Psoas muscle (tissue), 8 donors: ENCODE data around the gene NUDT1. TPM values are rescaled to one million over a fixed set of nuclear protein-coding genes. Genes with fewer than 3 reads are reported as not detected.

Experiments
- ATAC-seq, 4 donors: fragments of 200-7000 bp; cut with Tn5 transposase; one replicate each; pipeline ENCODE4 v1.9.1; 2020; ENCODE audit warnings: moderate library complexity in 3 of 4, mild to moderate bottlenecking in 2 of 4
- DNase-seq, 2 donors: peaks; one replicate each; pipeline ENCODE4 v3.0.0-alpha.2; 2020
- H3K27ac ChIP-seq: fragments of 200-600 bp; one replicate; pipeline ENCODE4 v1.8.0; 2022
- H3K27me3 ChIP-seq, 3 donors: fragments of 200-600 bp in 1 of 3; one replicate each; pipeline versions ENCODE4 v1.6.1 to v1.8.0; 2013 to 2022; ENCODE audit warnings: low read length in 2 of 3, mild to moderate bottlenecking in 2 of 3, moderate library complexity in 1 of 3; ENCODE audit not compliant: insufficient read depth in 3 of 3
- H3K36me3 ChIP-seq, 2 donors: fragments of 200-600 bp in 1 of 2; one replicate each; pipeline versions ENCODE4 v1.6.1 to v1.8.0; 2013 to 2022; ENCODE audit warnings: low read depth in 1 of 2, mild to moderate bottlenecking in 1 of 2, moderate library complexity in 1 of 2; ENCODE audit not compliant: insufficient read depth in 1 of 2
- H3K4me1 ChIP-seq: fragments of 200-600 bp; one replicate; pipeline ENCODE4 v1.8.0; 2022
- H3K4me3 ChIP-seq: fragments of 200-600 bp; one replicate; pipeline ENCODE4 v1.8.0; 2022; ENCODE audit warnings: mild to moderate bottlenecking
- H3K9me3 ChIP-seq: fragments of 200-600 bp; one replicate; pipeline ENCODE4 v1.8.0; 2022
- WGBS, 3 donors: extraction: QIAGEN DNeasy Blood & Tissue Kit; methylation state at CpG; one replicate each; pipeline versions ENCODE4 v1.1.6 to v1.1.7; 2013; 5-methylcytosine and 5-hydroxymethylcytosine counted together
- intact Hi-C, 2 donors: fragments of 100-400 bp; cut with DNase I; formaldehyde crosslinking; loops; one replicate each; pipeline versions ENCODE4 v1.11.0 to v1.14.2; 2022
- polyA plus RNA-seq, 3 donors: library from polyadenylated mRNA; stranded (reverse); fragments of 200-250 nt; gene quantifications; one replicate each; pipeline ENCODE4 v1.2.3, GENCODE V29; 2013
- total RNA-seq, 4 donors: library from RNA; stranded (reverse); fragmentation: NEBNext Ultra II Directional in 2 of 4; extraction: Animal tissue kit (Norgen Biotek cat#: 25700) in 2 of 4; gene quantifications; one replicate each; pipeline versions ENCODE4 v1.2.1 to v1.2.4, GENCODE V29; 2021 to 2023
- TF ChIP-seq, protein P1 (sequence below): fragments of 200-600 bp; IDR thresholded peaks from one replicate; pipeline ENCODE4 v1.8.0; 2022; ENCODE audit warnings: antibody characterized with exemption
- donor health status: healthy with polysubstance abuse.
- donor health status: DM: no; HTN: no; CAD: no; lungs with moderate emphysema.
- donor health status: Bipolar disorder and iron deficiency.
- donor health status: healthy.
- donor health status: DM: yes; HTN: yes; CAD: no.
- donor health status: DM: no; HTN: no; CAD: no.
- donor health status: DM: no; HTN: no; CAD: no.
- donor health status: DM: yes; HTN: yes; CAD: no.

Gene NUDT1
- total and polyA plus RNA-seq, 7 donors = 5.6 to 29.2 (median 12.4) TPM

DNA sequence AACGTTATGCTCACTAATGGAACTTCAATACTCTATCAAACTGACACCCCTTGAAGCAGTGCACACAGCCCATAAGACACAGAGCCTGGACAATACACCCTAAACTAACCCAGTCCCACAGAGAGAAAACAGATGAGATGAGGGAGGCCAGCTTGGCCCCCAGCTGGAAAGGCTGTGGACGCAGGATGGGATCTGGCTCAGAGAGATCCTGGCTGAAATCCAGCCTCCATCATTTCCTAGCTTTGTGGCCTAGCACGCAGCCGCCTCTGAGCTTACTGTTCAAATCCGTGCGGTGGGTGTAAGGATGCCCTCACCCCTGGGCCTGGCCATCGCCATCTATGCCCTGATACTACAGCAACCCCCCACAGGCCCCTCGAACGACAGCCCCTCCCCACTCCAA lies 39.5 kb downstream of the NUDT1 start:
- H3K27me3 ChIP-seq = no peaks in the 10 kb centered on the region
- H3K9me3 ChIP-seq = no peaks in the 10 kb centered on the region
- DNase-seq (no peak), ATAC-seq (peak in 1 of 4 donors; percentile 22)
- TF ChIP-seq, protein P1, sequence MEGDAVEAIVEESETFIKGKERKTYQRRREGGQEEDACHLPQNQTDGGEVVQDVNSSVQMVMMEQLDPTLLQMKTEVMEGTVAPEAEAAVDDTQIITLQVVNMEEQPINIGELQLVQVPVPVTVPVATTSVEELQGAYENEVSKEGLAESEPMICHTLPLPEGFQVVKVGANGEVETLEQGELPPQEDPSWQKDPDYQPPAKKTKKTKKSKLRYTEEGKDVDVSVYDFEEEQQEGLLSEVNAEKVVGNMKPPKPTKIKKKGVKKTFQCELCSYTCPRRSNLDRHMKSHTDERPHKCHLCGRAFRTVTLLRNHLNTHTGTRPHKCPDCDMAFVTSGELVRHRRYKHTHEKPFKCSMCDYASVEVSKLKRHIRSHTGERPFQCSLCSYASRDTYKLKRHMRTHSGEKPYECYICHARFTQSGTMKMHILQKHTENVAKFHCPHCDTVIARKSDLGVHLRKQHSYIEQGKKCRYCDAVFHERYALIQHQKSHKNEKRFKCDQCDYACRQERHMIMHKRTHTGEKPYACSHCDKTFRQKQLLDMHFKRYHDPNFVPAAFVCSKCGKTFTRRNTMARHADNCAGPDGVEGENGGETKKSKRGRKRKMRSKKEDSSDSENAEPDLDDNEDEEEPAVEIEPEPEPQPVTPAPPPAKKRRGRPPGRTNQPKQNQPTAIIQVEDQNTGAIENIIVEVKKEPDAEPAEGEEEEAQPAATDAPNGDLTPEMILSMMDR = no peak
- intact Hi-C loops = no loop called here
- 30 to 43% (median 36%) methylated on average over 9 of the region's 9 CpGs for WGBS, 3 donors
- no peak overlapping the region for H3K4me3 ChIP-seq
- peaks cover 0 to 5% of the 10 kb centered on the region in 2 donors for H3K36me3 ChIP-seq
- H3K27ac ChIP-seq = no peak overlapping the region
- H3K4me1 ChIP-seq = no peaks in the 10 kb centered on the region

DNA sequence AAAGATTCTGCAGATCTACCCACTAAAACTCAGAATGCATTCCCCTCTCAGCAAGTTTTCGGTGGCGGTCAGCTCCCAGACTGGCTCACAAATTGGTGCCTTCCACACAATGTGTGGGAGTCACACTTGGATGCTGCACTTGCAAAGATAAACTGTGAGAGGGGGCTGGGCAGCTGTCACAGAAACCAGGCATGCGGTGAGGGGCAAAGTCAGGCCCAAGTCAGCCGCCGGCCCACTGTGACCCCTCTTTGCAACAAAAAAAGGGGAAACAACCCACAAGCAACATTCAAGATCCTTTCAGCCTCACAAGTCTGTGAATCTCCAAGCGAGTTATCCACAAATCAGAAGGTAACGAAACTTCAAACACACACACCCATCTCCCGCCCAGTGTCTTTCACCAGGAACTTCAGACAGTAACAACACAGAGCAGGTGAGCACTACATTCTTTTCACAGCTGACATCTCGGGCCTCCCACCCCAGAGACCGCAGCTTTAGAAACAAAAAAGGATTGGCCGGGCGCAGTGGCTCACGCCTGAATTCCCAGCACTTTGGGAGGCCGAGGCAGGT lies 40.2 kb downstream of the NUDT1 start:
- no peaks in the 10 kb centered on the region for H3K27me3 ChIP-seq
- no peak overlapping the region for H3K27ac ChIP-seq
- no peaks in the 10 kb centered on the region for H3K4me1 ChIP-seq
- H3K9me3 ChIP-seq = no peaks in the 10 kb centered on the region
- H3K4me3 ChIP-seq = no peak overlapping the region
- ATAC-seq = no peak
- intact Hi-C loops = no loop called here
- WGBS, 3 donors = 86 to 91% (median 90%) methylated on average over 14 of the region's 14 CpGs
- peaks cover 0 to under 1% of the 10 kb centered on the region in 2 donors for H3K36me3 ChIP-seq
- DNase-seq = no peak
- TF ChIP-seq, protein P1 = no peak

DNA sequence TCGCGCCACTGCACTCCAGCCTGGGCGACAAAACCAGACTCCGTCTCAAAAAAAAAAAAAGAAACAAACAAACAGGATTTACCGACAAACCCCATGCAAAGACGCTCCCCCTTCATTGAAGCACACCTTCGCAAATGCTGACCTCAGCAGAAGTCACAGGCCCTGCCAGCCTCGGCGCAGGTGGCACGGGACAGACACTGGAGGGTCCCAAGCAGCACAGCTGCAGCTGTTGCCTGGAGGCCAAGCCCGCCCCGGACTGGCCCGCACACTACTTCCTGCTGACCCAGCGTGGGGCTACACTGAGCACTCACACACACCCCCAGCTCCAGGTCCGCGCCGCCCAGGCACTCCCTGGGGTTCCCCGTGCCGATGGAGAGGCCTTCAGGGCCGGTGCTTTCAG lies 41.0 kb downstream of the NUDT1 start:
- DNase-seq (no peak), ATAC-seq (no peak)
- WGBS, 3 donors = 73 to 81% (median 73%) methylated on average over 16 to 20 of the region's 20 CpGs
- no peaks in the 10 kb centered on the region for H3K36me3 ChIP-seq
- H3K9me3 ChIP-seq = no peaks in the 10 kb centered on the region
- no peak overlapping the region for H3K27ac ChIP-seq
- TF ChIP-seq, protein P1 = no peak
- no peaks in the 10 kb centered on the region for H3K4me1 ChIP-seq
- intact Hi-C loops = no loop called here
- no peak overlapping the region for H3K4me3 ChIP-seq
- no peaks in the 10 kb centered on the region for H3K27me3 ChIP-seq

DNA sequence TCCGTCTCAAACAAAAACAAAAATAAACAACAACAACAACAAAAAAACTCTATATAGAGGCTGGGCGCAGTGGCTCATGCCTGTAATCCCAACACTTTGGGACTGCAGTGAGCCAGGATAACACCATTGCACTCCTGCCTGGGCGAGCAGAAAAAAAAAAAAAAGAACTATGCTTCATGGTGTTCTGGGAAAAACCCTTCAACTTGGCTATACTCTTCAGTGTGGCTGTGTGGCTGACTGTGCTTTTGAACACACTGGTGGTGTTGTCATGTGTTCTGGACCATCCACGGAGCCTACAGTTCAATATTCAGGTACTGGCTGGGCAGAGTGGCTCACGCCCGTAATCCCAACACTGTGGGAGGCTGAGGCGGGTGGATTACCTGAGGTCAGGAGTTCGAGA lies 45.7 kb downstream of the NUDT1 start:
- Histone ChIP-seq H3K4me1 (no peaks in the 10 kb centered on the region), H3K4me3 (no peak overlapping the region), H3K27me3 (no peaks in the 10 kb centered on the region), H3K9me3 (no peaks in the 10 kb centered on the region), H3K27ac (no peak overlapping the region), H3K36me3 (no peaks in the 10 kb centered on the region)
- intact Hi-C loops = no loop called here
- WGBS, 3 donors = 92 to 97% (median 94%) methylated on average over 8 of the region's 8 CpGs
- no peak for ATAC-seq
- DNase-seq = no peak
- TF ChIP-seq, protein P1 = no peak

DNA sequence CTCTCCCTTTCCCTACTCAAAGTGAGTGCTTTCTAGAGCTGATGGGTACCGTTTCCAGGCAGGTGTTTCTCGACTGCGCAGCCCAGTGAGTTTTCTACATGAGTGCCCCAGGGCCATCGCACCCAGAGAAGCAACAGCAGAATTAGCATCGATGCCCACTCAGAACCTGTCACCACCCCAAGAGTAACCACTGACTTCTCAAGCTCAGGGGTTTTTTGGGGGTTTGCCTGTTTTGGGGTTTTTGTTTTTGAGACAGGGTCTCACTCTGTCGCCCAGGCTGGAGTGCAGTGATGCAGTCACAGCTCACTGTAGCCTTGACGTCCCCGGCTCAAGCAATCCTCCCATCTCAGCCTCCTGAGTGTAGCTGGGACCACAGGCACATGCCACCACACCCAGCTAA lies 46.5 kb downstream of the NUDT1 start:
- TF ChIP-seq, protein P1 = no peak
- WGBS, 3 donors = 82 to 87% (median 86%) methylated on average over 8 of the region's 8 CpGs
- Histone ChIP-seq H3K4me1 (no peaks in the 10 kb centered on the region), H3K36me3 (no peaks in the 10 kb centered on the region), H3K9me3 (no peaks in the 10 kb centered on the region), H3K4me3 (no peak overlapping the region), H3K27me3 (no peaks in the 10 kb centered on the region), H3K27ac (no peak overlapping the region)
- ATAC-seq (no peak), DNase-seq (no peak)
- intact Hi-C loops = no loop called here
